SKM-1 (cell line): Measurements from ENCODE around the gene FMNL2.
A peak's percentile ranks its signal among the peaks of the same experiment; 100 is the strongest.
"Not testable (repeated sequence)": the region's sequence is repeated elsewhere in the genome, so short reads cannot be mapped to it uniquely, and the experiment has no call there.

Experiments
- DNase-seq: peaks from one replicate; lab custom pipeline; 2025; ENCODE audit not compliant: unreplicated experiment; lab: John Stamatoyannopoulos, UW

FMNL2 gene

GRCh38 chr2:152513681-152514080 is 178.7 kb downstream of the FMNL2 start:
- DNase-seq, result no peak

GRCh38 chr2:152518034-152518433 is 183.1 kb downstream of the FMNL2 start:
- no peak for DNase-seq

GRCh38 chr2:152518641-152519580 is 183.9 kb downstream of the FMNL2 start:
- no peak for DNase-seq

- DNase-seq, result no peak
Observed at GRCh38 chr2:152519581-152519952, 184.6 kb downstream of the FMNL2 start.

GRCh38 chr2:152520759-152521158 is 185.8 kb downstream of the FMNL2 start:
- DNase-seq, result no peak

- DNase-seq, result not testable (repeated sequence)
Observed at GRCh38 chr2:152522446-152522845, 187.5 kb downstream of the FMNL2 start.

GRCh38 chr2:152523091-152523490 is 188.1 kb downstream of the FMNL2 start:
- no peak for DNase-seq

GRCh38 chr2:152525277-152525838 is 190.4 kb downstream of the FMNL2 start:
- DNase-seq, result no peak

- DNase-seq, result no peak
Observed at GRCh38 chr2:152529420-152530115, 194.6 kb downstream of the FMNL2 start.

- no peak for DNase-seq
Observed at GRCh38 chr2:152532241-152532640, 197.3 kb downstream of the FMNL2 start.

GRCh38 chr2:152534460-152535135 is 199.6 kb downstream of the FMNL2 start:
- no peak for DNase-seq

- peak; percentile 73 for DNase-seq
Observed at GRCh38 chr2:152537081-152537651, 202.2 kb downstream of the FMNL2 start.

GRCh38 chr2:152539424-152539823 is 204.4 kb downstream of the FMNL2 start:
- DNase-seq, result no peak

GRCh38 chr2:152541712-152542111 is 206.7 kb downstream of the FMNL2 start:
- DNase-seq, result no peak

- DNase-seq, result no peak
Observed at GRCh38 chr2:152542337-152542994, 207.5 kb downstream of the FMNL2 start.

GRCh38 chr2:152542995-152543481 is 208.1 kb downstream of the FMNL2 start:
- DNase-seq, result no peak

GRCh38 chr2:152543717-152544116 is 208.7 kb downstream of the FMNL2 start:
- DNase-seq, result no peak

- DNase-seq, result no peak
Observed at GRCh38 chr2:152544638-152545037, 209.7 kb downstream of the FMNL2 start.

GRCh38 chr2:152546230-152546837 is 211.4 kb downstream of the FMNL2 start:
- no peak for DNase-seq
